Myocyte (in vitro differentiated cells): ENCODE data around the gene APCDD1L. TPM values are rescaled to one million over a fixed set of nuclear protein-coding genes. Genes with fewer than 3 reads are reported as not detected.
A peak's percentile ranks its signal among the peaks of the same experiment; 100 is the strongest.
"Not testable (repeated sequence)": the region's sequence is repeated elsewhere in the genome, so short reads cannot be mapped to it uniquely, and the experiment has no call there.

Experiments used
- DNase-seq: peaks from one replicate; pipeline ENCODE4 v3.0.0-alpha.2; 2012; ENCODE audit warnings: low read depth
- total RNA-seq: library from RNA; depleted of rRNA; stranded (reverse); fragments of >200 nt; gene quantifications from 2 replicates; pipeline ENCODE4 v1.2.3, GENCODE V29; 2014

Gene APCDD1L
- total RNA-seq, 1 donor from 2014 or later = 0.11 TPM

- DNase-seq = no peak
These were observed 30.6 kb upstream of the APCDD1L start for GRCh38 chr20:58545565-58546415.

DNA sequence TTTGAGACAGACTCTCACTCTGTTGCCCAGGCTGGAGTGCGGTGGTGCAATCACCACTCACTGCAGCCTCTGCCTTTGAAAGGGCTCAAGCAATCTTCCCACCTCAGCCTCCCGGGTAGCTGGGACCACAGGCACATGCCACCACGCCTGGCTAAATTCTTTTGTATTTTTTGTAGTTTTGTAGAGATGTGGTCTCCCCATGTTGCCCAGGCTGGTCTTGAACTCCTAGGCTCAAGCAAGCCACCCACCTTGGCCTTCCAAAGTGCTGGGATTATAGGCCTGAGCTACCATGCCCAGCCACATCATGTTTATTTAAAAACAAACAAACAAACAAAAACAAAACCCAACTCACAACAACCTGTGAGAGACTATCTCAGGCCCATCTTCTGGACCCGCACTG lies 29.7 kb upstream of the APCDD1L start:
- no peak for DNase-seq

DNA sequence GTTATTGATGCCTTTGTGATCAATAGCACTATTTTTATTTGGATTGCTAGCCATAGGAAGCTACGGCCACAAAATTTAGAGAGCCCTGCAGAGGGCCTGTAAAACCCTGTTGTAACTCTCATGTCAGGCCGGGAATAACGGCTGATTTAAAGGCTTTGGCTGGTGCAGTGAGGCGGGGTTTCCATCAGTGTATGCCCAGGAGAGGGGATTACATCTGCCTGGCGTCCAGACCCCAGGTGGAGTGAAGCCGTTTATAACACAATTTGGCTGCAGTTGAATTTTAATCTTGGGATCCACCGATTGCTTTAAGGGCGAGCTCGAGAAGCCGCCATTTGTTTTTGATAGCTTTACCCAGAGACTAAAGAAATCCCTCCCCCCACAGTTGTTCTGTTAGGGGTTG lies 29.1 kb upstream of the APCDD1L start:
- no peak for DNase-seq

DNA sequence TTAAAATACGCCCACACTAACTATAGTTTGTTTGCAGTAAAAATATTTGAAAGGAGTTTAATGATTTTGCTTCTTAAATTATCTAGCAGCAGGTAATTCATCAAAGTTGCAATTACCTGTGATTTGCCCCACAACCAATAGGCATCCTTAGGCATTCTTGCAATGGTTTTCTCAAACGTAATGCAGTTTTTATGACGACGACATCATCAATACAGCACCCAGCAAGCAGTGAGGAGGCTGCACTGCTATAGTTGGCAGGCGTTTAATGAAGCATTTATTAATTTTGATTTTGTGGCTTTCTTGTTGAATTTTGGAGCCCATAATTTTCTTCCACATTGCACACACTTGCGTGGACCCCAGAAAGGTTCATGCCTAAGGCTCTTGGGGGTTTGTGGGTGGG lies 28.1 kb upstream of the APCDD1L start:
- no peak for DNase-seq

GRCh38 chr20:58542411-58543095 lies 27.4 kb upstream of the APCDD1L start:
- DNase-seq = no peak

GRCh38 chr20:58542034-58542410 lies 26.8 kb upstream of the APCDD1L start:
- not testable (repeated sequence) for DNase-seq

DNA sequence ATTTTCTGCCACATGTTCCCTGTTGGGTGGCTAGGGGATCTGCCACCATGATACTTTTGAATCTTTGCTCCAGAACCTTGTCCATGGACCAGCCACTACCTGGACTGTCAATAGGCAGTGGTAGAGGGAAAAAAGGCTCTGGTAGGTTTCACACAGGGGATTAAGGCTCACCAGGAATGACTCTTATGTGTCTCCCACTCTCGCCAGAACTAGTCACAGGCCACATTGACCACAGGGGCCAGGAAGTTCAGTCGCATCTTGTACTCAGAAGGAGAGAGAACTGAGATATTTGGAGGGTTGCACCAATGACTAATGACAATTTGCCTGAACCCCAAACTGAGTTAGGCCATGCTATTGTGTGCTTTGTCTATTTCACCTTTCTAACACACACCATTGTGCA lies 23.6 kb upstream of the APCDD1L start:
- DNase-seq = peak; percentile 31

GRCh38 chr20:58537831-58538230 lies 22.6 kb upstream of the APCDD1L start:
- no peak for DNase-seq

- no peak for DNase-seq
These were observed 21.1 kb upstream of the APCDD1L start for GRCh38 chr20:58536289-58536688.

DNA sequence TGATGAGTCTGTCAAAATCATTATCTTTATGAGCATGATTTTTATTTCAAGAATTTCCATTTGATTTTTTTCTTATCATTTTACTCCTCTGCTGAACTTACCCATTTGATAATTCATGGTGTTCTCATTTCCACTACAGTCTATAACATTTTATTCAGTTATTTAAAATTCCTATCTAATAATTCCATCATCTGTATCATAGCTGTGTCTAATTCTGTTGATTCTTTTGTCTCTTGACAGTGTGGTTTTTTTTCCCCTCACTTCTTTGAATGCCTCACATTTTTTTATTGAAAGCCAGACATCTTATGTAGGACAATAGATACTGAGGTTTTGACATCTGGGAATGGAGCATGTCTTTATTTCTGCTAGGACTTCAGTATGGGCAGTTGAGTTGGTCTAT lies 16.5 kb upstream of the APCDD1L start:
- DNase-seq = no peak

GRCh38 chr20:58531063-58531462 lies 15.9 kb upstream of the APCDD1L start:
- no peak for DNase-seq

- DNase-seq = no peak
These were observed 13.2 kb upstream of the APCDD1L start for GRCh38 chr20:58528412-58528811.

DNA sequence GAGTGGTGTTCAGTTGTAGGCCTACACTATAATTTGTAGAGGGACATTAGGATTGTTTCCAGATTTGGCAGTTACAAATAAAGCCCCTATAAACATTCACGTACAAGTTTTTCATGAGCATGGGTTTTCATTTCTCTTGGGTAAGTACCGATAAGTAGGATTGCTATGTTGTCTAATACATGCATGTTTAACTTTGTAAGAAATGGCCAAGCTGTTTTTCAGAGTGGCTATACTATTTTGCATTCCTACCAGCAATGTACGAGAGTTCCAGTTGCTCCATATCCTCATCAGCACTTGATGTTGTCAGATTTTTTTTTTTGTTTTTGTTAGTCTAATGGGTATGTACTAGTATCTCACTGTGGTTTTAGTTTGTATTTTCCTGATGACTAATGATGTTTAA lies 11.2 kb upstream of the APCDD1L start:
- no peak for DNase-seq

- no peak for DNase-seq
These were observed 9.6 kb upstream of the APCDD1L start for GRCh38 chr20:58524814-58525213.

DNA sequence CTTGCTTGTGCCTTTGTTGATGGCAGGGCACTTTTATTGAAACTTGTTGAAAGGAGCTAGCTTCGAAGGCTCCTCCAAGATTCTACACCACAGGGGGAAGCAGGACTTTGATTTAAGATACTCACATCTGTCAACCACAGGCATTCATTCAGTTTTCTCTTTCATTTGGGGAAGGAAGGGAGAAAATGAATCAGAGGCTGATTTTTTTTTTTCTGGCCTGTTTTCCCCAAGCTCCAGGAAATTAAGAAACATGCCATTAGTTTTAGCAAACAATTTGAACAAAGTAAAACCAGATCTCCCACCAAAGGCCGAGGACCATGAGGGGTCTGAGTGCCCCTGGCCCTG lies 8.7 kb upstream of the APCDD1L start:
- peak; percentile 34 for DNase-seq

DNA sequence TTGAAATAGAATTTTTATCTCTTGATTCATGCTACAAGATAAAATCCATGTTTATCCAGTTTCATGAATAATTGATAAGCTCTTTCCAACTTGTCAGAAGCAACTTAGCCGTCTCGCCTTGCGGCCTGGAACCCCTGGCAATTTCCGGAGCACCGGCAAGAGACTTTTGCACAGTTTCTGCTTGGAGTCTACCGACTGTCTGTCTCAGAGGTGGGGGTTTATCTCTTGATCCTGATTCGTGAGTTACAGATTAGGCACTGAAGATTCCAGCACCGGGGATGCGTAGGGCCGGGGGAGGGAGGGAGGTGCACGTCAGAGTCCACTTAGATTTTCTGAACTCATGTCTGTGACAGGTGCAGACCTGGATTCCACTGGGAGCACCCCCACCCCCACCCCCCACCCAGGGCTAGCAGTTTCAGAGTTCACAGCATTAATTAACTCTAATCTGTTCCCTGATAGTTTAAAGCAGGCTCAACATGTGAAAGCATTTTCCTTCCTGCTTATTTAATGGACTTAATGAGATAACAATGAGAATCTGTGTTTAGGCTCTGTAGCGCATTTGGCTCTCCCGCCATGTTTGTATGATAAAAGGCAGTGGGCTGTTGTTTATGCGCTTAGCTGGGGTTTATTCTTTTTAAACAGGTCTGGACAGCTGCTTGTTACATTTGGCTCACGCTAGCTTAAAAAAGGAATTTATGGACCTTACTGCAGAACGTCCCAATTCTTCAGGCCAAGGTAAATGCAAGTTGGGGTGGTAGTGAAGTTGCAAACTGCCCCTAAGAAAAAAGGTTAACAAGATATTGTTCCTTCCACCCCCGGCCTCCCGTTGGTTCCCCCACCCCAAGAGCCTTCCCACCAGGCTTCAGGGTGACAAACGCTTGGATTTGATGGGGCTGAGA lies 8.1 kb upstream of the APCDD1L start:
- DNase-seq = no peak

DNA sequence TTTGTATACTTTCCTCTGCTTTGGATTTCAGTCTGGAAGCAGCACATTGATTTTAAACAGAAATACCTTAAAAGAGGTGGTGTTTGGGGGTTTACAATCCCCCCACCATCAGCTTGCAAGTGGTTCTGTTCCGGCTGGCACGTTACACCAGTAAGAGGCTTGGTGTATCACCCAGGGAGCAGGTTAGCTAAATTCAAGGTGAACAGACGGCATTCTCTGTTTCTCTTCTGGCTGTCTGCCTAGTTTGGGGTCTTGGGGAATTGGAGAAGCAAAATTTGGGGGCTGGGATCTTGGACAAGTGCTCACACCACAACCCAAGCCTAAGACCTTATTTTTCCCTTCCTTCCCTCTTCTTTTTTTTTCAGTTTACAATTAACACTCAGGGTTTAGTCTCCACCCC lies 7.5 kb upstream of the APCDD1L start:
- DNase-seq = no peak

GRCh38 chr20:58521763-58522162 lies 6.6 kb upstream of the APCDD1L start:
- no peak for DNase-seq

DNA sequence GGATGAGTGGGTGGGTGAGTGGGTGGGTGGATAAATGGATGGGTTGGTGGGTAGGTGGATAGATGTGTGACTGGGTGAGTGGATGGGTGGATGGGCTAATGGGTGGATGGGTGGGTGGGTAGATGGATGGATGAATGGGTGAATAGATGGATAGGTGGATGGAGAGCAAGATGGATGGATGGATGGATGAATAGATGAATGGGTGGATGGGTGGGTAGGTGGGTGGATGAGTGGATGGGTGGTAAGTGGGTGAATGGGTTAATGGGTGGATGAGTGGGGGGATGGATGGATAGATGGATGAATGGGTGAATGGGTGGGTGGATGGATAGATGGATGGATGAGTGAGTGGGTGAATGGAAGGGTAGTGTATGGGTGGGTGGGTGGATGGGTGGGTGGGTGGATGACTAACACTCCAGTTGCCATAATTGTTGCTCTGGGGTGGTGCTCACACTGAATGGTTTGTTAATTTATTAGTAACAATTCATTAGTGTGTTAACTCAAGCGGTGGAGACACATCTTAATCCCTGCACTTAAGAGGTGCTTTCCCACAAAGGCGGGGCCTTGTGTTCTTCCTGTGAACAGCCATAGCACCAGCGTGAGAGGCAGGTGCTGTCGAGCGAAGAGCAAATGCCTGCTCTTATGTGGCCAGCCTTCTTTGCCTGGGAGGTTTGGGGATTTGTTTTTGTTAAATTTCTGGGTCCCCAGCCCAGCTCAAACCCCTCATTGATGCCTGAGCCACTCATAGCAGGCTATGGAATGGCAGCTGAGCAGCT lies 4.9 kb upstream of the APCDD1L start:
- no peak for DNase-seq

GRCh38 chr20:58518896-58519593 lies 3.8 kb upstream of the APCDD1L start:
- DNase-seq = no peak

DNA sequence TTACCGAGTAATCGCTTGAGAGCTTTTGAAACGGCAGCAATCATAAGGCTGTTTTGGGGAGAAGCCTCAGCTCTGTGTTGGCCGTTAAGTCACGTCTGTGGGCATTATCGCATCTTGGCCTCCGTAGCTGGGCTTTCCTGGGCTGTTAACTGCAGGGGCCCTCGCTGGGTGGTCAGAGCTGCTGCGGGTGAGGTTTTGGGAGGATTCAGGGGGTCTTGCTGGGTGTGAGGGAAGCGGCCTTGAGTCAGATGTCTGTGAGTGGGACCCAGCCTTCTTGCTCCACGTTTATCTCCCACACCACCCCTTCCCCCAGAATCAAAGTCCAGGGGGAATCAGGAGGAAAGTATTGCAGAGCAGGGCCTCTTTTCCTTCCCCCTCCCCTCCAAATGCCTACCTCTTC lies 3.2 kb upstream of the APCDD1L start:
- no peak for DNase-seq
